GM21515 (cell line): Measurements from ENCODE around the gene ITPR3.
"Not testable (repeated sequence)": the region's sequence is repeated elsewhere in the genome, so short reads cannot be mapped to it uniquely, and the experiment has no call there.

ENCODE experiments used
- ATAC-seq: cut with Tn5 transposase; IDR thresholded peaks from one replicate; pipeline ENCODE4 v1.9.1; 2021; ENCODE audit not compliant: unreplicated experiment

Gene ITPR3

GRCh38 chr6:33590531-33591198 is 30.5 kb upstream of the ITPR3 start:
- ATAC-seq: no peak

DNA sequence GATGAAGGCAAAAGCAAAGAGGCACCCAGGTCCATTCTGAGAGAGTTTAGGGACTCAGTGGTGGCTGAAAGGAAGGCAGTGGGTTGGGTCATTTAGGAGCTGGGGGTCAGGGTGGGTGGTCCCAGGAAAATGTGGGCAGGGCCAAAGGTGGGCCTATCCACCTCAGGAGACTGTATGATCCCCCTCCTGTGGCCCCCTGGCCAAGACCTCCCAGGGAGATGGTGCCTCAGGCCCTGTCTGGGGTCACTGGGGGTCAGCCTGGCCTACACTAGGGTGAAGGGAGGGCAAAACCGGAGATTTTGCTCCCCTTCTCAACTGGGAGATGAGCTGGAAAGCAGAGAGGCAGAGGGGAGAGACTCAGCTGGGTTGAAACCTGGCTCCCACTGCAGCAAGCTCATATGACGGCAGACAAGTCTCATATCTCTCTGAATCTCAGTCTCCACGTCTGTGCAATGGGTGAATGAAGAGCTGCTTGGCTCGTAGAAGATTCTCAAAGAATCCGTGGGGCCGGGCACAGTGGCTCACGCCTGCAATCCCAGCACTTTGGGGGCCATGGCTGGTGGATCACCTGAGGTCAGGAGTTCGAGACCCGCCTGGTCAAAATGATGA is 29.6 kb upstream of the ITPR3 start:
- no peak for ATAC-seq

DNA sequence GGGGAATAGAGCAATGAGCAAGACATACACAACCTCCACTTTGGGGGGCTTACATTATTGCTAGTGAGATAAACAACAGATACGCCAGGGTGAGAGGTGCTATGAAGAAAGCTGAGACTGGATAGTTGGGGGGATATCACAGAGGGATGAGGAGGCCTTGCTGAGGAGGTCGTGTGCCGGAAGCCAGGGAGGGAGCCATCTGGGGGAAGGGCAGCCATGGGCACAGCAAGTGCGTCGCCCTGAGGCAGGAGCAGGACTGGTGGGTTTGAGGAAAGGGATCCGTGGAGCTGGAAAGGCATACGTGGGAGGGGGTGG is 28.9 kb upstream of the ITPR3 start:
- no peak for ATAC-seq

GRCh38 chr6:33592595-33593413 is 28.3 kb upstream of the ITPR3 start:
- ATAC-seq: peak; percentile 43

DNA sequence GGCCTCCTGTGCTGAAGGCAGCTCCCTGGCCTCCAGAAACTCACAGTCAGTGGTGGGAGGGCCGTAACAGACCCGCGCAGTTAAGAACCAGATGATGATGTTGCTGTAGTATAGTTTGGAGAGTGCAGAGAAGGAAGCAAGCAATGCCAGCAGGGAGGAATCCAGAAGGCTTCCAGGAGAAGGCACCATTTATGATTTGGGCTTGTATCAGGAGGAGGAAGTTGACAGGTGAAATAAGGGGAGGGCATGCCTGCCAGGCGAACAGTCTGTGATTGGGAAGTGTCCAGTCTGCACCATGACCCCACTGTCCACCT is 27.8 kb upstream of the ITPR3 start:
- ATAC-seq: no peak

- no peak for ATAC-seq
Measured at GRCh38 chr6:33595001-33595846, 25.9 kb upstream of the ITPR3 start.

DNA sequence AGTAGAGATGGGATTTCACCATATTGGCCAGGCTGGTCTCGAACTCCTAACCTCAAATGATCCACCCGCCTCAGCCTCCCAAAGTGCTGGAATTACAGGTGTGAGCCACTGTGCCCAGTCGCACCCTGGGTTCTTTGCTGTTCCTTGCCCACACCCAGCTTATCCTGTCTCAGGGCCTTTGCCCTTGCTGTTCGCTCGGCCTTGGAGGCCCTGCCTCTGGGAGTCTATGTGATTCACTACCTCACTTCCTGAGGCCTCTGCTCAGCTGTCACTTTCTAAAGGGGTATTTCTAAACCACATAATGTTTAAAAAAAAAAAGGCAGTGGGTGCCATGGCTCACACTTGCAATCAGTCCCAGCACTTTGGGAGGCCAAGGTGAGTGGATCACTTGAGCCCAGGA is 24.2 kb upstream of the ITPR3 start:
- ATAC-seq: not testable (repeated sequence)

DNA sequence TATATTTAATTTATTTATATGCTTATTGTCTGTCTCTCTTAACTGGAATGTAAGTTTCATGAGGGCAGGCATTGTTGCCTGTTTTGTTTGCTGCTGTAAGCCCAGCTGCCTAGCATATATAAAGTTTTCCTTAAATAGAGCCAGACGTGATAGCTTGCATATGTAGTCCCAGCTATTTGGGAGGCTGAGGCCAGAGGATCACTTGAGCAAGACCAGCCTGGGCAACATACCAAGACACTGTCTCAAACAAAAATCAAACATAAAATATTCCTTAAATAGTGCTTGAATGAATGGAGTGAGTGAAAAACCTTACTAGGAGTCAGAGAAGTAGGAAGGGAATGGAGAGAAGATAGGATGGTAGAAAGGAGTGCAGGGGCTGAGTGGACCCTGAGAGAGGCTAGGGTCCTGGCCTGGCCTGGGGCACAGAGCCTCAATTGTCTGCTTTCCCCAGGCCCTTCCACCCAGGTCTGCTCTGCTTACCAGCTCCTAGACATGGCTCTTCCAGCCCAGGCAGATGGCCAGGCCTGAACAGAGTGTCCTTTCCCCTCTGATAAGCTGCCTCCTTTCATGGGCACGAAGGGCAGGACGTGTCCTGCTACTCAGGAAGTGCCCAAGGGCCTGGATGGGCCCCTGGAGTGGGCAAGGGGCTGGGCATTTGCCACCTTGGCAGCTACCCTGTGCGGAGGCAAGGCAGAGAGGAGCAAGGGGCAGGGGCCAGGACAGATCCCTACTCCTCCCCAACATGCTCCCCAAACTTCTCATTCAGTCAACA is 23.4 kb upstream of the ITPR3 start:
- ATAC-seq: no peak

DNA sequence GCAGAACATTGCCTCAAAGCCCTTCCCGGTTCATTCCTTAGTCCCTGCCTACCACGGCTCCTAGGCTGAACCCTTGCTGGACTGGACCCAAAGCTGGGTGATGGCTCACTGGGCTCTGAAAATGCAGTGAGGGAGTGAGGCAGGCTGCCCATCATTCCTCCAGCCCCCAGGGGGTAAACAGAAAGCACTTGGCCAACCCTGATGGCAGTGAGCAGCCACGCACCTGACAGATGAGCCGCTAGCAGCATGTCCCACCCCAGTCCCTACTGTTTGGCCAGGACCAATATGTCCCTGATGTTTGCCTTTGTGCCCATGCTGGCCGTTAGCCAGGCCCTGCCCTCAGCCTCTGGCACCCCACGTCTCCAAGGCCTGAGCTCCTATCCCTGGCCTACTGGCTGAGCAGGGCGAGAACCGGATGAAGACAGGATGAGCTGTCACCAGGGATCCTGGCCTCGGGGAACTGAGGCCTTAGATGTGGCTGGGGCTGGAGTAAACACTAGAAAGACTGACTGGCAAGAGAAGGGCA is 21.6 kb upstream of the ITPR3 start:
- ATAC-seq: no peak

- ATAC-seq: no peak
Measured at GRCh38 chr6:33600761-33601160, 20.4 kb upstream of the ITPR3 start.

- ATAC-seq: no peak
Measured at GRCh38 chr6:33602180-33602579, 18.9 kb upstream of the ITPR3 start.

DNA sequence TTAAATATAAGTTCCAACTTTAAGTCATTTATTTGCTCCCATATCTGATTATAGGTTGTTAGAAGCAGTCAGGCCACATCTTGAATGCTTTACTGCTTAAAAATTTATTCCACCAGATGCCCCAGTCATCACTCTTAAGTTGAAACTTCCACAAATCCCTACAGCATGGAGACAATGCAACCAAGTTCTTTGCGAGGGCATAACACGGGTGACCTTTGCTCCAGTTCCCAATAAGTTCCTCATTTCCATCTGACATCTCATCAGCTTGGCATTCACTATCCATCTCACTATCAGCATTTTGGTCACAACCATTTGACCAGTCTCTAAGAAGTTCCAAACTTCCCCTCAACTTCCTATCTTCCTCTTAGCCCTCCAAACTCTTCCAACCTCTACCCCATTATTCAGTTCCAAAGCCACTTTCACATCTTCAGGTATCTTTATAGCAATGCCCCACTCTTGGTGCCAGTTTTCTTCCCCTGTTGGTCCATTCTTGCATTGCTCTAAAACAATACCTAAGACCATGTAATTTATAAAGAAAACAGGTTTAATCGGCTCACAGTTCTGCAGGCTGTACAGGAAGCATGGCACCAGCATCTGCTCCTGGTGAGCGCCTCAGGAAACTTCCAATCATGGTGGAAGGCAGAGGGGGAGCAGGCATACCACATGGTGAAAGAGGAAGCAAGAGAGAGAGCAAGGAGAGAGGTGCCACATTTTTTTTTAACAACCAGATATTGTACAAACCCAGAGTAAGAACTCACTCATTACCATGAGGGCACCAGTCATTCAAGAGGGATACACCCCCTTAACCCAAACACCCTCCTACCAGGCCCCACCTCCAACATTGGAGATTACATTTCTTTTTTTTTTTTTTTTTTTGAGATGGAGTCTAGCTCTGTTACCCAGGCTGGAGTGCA is 15.9 kb upstream of the ITPR3 start:
- no peak for ATAC-seq

DNA sequence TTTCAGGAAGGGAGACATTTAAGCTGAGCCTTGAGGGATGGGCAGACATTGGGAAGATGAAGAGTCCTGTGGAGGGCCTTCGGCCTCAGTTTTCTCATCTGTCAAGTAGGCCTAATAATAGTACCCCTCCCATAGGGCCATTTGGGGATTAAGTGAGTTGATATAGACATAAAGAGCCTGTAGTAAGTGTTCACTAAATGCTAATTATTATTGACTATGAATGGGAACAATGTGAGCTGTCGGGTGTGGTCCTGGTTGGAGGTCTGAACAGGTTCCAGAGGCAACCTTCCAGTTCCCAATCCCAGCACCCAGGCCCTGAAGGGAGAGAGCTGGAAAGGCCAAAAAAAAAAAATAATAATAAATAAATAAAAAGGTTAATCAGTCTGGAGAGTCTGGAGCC is 14.5 kb upstream of the ITPR3 start:
- ATAC-seq: no peak

DNA sequence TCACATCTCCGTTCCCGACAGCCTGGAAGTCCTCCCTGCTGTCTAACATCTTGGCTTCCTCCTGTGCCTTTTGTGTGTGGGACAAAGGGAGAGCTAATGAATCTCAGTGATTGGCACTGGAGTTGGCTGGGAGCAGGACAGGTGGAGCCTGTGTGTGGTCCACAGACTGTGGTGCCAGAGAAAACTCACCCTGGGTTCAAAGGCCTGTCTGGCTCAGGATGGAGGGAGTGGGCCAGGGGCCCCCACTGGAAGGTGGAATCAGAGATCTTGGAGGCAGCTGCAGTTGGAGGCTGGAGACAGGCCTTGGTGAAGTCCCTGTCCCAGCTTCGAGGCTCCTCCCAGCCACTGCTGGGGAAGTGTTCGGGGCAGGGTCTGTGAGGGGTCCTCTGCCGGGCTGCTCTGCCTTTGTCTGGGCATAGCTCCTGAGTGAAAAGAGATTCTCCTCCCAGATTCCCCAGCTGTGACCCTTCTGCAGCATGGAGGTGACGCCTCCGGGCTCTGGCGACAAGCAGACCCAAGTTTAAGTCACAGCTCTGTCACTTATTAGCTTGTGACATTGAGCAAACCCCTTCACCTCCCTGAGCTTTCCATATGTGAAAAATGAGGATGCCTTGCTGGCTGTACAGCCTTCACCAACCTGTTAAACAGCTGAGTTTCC is 13.9 kb upstream of the ITPR3 start:
- ATAC-seq: no peak

DNA sequence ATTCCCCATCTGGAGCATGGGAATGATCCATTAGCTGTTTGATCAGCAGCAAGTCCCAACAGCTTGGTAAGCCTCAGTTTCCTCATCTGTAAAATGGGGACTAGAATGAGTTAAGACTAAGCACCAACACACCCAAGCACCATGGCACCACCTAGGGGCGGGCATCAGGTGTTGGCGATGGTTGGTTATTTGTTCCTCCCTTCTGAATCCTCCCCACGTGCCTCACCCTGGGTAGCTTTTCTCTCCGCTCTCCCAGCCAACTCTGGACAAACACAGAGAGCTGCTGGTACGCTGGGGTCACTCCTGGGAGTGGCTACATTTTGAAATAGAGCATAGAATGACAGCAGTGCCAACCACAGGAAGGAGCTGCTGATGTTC is 13.3 kb upstream of the ITPR3 start:
- no peak for ATAC-seq

DNA sequence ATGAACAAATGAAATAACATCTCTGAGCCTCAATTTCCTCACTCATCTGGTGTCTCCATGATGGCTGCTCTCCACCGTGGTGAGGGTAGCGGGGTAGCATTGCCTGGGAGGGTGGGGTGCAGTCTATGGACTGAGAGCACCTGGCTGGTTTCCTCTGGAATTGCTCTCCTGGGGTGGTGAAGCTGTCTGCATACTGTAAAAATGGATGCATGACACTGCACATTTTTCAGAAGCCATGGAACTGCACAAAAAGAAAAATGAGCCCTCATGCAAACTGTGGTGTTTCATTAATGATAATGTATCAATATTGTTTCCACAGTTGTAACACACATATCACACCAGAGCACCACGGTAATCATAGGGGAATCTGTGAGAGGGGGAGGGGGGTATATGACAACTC is 12.1 kb upstream of the ITPR3 start:
- ATAC-seq: no peak

DNA sequence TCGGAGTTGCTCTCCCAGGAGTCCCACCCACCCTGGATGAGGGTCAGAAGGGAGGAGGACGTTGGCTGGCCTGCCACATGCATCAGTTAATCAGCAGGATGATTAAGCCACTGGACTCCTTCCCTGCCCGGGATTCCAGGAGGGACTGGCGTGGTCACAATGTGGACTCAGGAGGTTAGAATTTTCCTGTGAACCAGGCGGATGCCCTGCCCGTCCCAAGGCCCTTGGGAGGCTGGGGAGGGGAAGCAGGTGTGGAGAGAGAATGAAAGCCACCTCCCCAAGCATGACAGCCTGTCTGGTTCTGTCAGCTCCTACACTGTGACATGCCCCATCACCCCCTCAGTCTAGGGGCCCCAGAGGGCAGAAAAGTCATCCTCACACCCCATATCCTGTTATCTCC is 11.6 kb upstream of the ITPR3 start:
- ATAC-seq: no peak

DNA sequence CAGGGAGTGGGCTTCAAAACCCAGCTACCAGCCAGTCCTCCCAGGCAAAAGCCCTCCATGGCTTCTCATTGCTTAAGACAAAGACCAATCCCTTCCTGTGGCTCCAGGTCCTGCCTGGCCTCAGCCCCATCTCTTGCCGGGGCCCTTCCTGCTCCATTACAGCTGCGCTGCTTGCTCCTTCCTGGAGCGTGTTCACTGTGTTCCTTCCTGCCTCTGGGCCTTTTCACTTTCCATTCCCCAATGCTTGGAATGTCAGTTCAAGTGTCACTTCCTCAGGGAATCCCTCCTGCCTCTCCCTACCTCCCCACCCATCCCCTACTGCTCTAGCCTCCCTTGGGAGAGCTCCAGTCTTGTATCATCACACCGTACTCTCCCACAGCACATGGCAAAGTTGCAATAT is 11.1 kb upstream of the ITPR3 start:
- no peak for ATAC-seq
